HepG2 (cell line): Measurements from ENCODE around the gene SERPINB10. TPM values are rescaled to one million over a fixed set of nuclear protein-coding genes. Genes with fewer than 3 reads are reported as not detected.

Source experiments
- ATAC-seq: fragments of 200-7000 bp; cut with Tn5 transposase; 3 replicates; pipeline ENCODE4 v1.9.1; 2020; ENCODE audit warnings: mild to moderate bottlenecking, moderate library complexity
- BruUV-seq: library from RNA; stranded (reverse); fragments of 400-500 nt; replicated peaks from 2 replicates; lab custom pipeline; 2021; lab: Mats Ljungman, UMichigan
- CTCF ChIA-PET: fragments of 300-600 bp; formaldehyde crosslinking; extraction: SDS; loops from one replicate; lab custom pipeline; 2021; ENCODE audit warnings: low total read pairs, inconsistent platforms, low intra/inter-chr PET ratio; lab: Yijun Ruan, JAX
- POLR2A ChIA-PET: fragments of 350-600 bp; sonication (Branson Sonifier 250); formaldehyde crosslinking; loops from one replicate; lab custom pipeline; 2020; ENCODE audit warnings: antibody characterized with exemption, inconsistent platforms; lab: Yijun Ruan, JAX
- DNase-seq: peaks from one replicate; pipeline ENCODE4 v3.0.0-alpha.2; 2015; ENCODE audit warnings: low spot score
- FAIRE-seq: peaks from 3 replicates; lab custom pipeline; 2011; peaks lifted over from hg19 to GRCh38; lab: Jason Lieb, UNC
- H2AFZ ChIP-seq: one replicate; pipeline ENCODE4 v1.6.1; 2011; ENCODE audit warnings: low read length, inconsistent platforms
- H3K27ac ChIP-seq: fragments of 300-600 bp; 3 replicates; pipeline ENCODE4 v1.8.0; 2011; ENCODE audit warnings: mixed run types, mild to moderate bottlenecking, mixed read lengths, low read length, inconsistent platforms; ENCODE audit not compliant: insufficient read depth; ENCODE audit errors: extremely low read length
- H3K27me3 ChIP-seq, 2 experiments: fragments of 200-600 bp in 1 of 2; 2 replicates in 1 of 2; 3 replicates in 1 of 2; pipeline versions ENCODE4 v1.6.0 to v1.8.0; 2011; ENCODE audit warnings: low read length in 2 of 2, mild to moderate bottlenecking in 2 of 2, moderate library complexity in 2 of 2, inconsistent platforms in 1 of 2; ENCODE audit not compliant: insufficient read depth in 2 of 2, control insufficient read depth in 1 of 2
- H3K36me3 ChIP-seq, 2 experiments: fragments of 200-600 bp in 1 of 2; replicated peaks in 1 of 2; 2 replicates in 1 of 2; 3 replicates in 1 of 2; pipeline versions ENCODE4 v1.5.1 to v1.8.0; 2011; ENCODE audit warnings: low read length in 2 of 2, inconsistent platforms in 1 of 2; ENCODE audit not compliant: insufficient read depth in 2 of 2, control insufficient read depth in 1 of 2
- H3K4me1 ChIP-seq: 2 replicates; pipeline ENCODE4 v1.5.1; 2012; ENCODE audit warnings: low read length, inconsistent platforms; ENCODE audit not compliant: insufficient read depth
- H3K4me2 ChIP-seq: 2 replicates; pipeline ENCODE4 v1.6.0; 2011; ENCODE audit warnings: low read depth, low read length, inconsistent platforms
- H3K4me3 ChIP-seq, 3 experiments: fragments of 200-600 bp in 1 of 3; sonication (generic), shearing (Covaris generic) in 1 of 3; replicated peaks in 1 of 3; 2 replicates each; pipeline ENCODE4 v1.5.1; 2011 to 2016; ENCODE audit warnings: low read length in 3 of 3, inconsistent platforms in 2 of 3, low read depth in 2 of 3, mild to moderate bottlenecking in 2 of 3, control low read depth in 1 of 3, mixed read lengths in 1 of 3; ENCODE audit not compliant: insufficient read depth in 1 of 3
- H3K79me2 ChIP-seq: one replicate; pipeline ENCODE4 v1.6.1; 2011; ENCODE audit warnings: low read length, inconsistent platforms; ENCODE audit not compliant: insufficient read depth
- H3K9ac ChIP-seq: 2 replicates; pipeline ENCODE4 v1.6.0; 2011; ENCODE audit warnings: mild to moderate bottlenecking, low read depth, low read length, inconsistent platforms; ENCODE audit not compliant: insufficient read depth
- H3K9me3 ChIP-seq: 2 replicates; pipeline ENCODE4 v1.5.1; 2012; ENCODE audit warnings: mild to moderate bottlenecking, low read length
- H4K20me1 ChIP-seq: 2 replicates; pipeline ENCODE4 v1.6.0; 2011; ENCODE audit warnings: inconsistent platforms, mild to moderate bottlenecking, low read length, moderate library complexity; ENCODE audit not compliant: insufficient read depth
- NFIC ChIP-seq: IDR thresholded peaks from 2 replicates; pipeline ENCODE4 v1.6.1; 2012; ENCODE audit warnings: mild to moderate bottlenecking, low read length, inconsistent platforms
- PREB ChIP-seq: sonication (generic); formaldehyde crosslinking; IDR thresholded peaks from 2 replicates; pipeline ENCODE4 v1.4.0; 2020; ENCODE audit warnings: missing genetic modification reagents
- ZNF549 ChIP-seq: sonication (generic); formaldehyde crosslinking; IDR thresholded peaks from 2 replicates; pipeline ENCODE4 v1.5.0; 2020; ENCODE audit warnings: missing genetic modification reagents
- ZNF644 ChIP-seq: IDR thresholded peaks from 2 replicates; pipeline ENCODE4 v1.6.1; 2016; ENCODE audit warnings: low read depth
- WGBS: methylation state at CpG from one replicate; pipeline ENCODE4 v1.1.6; 2017; ENCODE audit warnings: low lambda C conversion rate; 5-methylcytosine and 5-hydroxymethylcytosine counted together
- in situ Hi-C: cut with HindIII; loops from 2 replicates; pipeline ENCODE4 v1.10.0; 2017; ENCODE audit warnings: low pct_unique_long_range_greater_than_20kb; ENCODE audit not compliant: extremely low pct_ligation_motif_present
- intact Hi-C: fragments of 100-400 bp; cut with micrococcal nuclease; formaldehyde crosslinking; loops from one replicate; pipeline ENCODE4 v1.10.0; 2022; ENCODE audit not compliant: unreplicated experiment
- polyA plus RNA-seq, 8 experiments: library from polyadenylated mRNA; depleted of rRNA in 3 of 8; stranded (reverse) in 7 of 8; unstranded in 1 of 8; fragments of >200 nt; fragmentation: Illumina TruSeq in 4 of 8; extraction: Trizol in 4 of 8; gene quantifications; 2 replicates each; pipeline versions ENCODE4 v1.2.1 to v1.2.3, GENCODE V29; 2011 to 2016; ENCODE audit warnings: low read depth in 4 of 8, missing spikeins in 1 of 8, mixed read lengths in 1 of 8; ENCODE audit not compliant: insufficient read depth in 1 of 8
- total RNA-seq, 5 experiments: library from RNA; depleted of rRNA; stranded (reverse); fragments of >200 nt; fragmentation: Illumina TruSeq; extraction: Trizol; gene quantifications; 2 replicates each; pipeline ENCODE4 v1.2.3, GENCODE V29; 2016; ENCODE audit warnings: low read depth in 1 of 5
- TF ChIP-seq, protein P1 (sequence below): sonication (generic); formaldehyde crosslinking; IDR thresholded peaks from 2 replicates; pipeline ENCODE4 v1.5.1; 2020; ENCODE audit warnings: missing genetic modification reagents, mild to moderate bottlenecking, borderline replicate concordance
- TF ChIP-seq, protein P2 (sequence below): IDR thresholded peaks from 2 replicates; pipeline ENCODE4 v1.6.1; 2018; ENCODE audit warnings: missing genetic modification reagents
- TF ChIP-seq, protein P3 (sequence below): fragments of 450-650 bp; IDR thresholded peaks from 2 replicates; pipeline ENCODE4 v1.6.1; 2017
- TF ChIP-seq, protein P4 (sequence below), 2 experiments: fragments of 450-650 bp in 1 of 2; sonication (generic) in 1 of 2; formaldehyde crosslinking; IDR thresholded peaks; 2 replicates each; pipeline versions ENCODE4 v1.5.0 to v1.8.0; 2020 to 2022; ENCODE audit warnings: mild to moderate bottlenecking in 1 of 2, missing genetic modification reagents in 1 of 2

SERPINB10 gene
- total and polyA plus RNA-seq, 2 of the 13 experiments (the other 11 are each of a cell fraction or from before 2014, with no cell fraction given) = not detected

- TF ChIP-seq, protein P1, sequence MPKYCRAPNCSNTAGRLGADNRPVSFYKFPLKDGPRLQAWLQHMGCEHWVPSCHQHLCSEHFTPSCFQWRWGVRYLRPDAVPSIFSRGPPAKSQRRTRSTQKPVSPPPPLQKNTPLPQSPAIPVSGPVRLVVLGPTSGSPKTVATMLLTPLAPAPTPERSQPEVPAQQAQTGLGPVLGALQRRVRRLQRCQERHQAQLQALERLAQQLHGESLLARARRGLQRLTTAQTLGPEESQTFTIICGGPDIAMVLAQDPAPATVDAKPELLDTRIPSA = no peak
Observed at GRCh38 chr18:63936156-63936931, 28.6 kb downstream of the SERPINB10 start (continued).

DNA sequence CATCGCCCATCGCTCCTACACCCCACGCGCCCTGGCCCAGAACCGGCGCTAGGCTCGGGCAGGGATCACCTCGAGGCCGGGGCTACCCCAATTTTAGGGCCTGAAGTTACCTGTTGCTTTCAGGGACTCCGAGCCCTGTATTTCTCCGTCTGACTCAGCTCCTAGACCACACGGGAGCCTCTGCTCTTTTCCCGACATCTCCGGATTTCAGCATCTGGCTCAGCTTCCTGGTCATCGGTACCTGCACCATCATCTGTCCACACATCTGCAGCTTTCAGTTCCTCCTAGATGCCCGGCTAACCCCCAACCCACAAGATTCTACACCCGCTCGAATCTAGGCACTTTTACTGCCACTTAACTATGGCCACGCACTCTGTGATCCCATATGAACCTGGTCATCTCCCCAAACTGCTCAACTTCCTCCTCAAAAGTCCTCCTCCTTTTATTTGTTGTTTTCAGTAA lies 29.2 kb downstream of the SERPINB10 start:
- no peaks in the 10 kb centered on the region for H4K20me1 ChIP-seq
- 48% methylated on average over 17 of the region's 19 CpGs for WGBS
- H3K27ac ChIP-seq = no peak overlapping the region
- FAIRE-seq (no peak), ATAC-seq (no peak), DNase-seq (no peak)
- ChIA-PET CTCF (interaction anchor here (1.1 to 1.6 kb wide), 3 partner anchors 46 to 418 kb away, joined by 3 to 20 read pairs (median 8); no protein-coding TSS in a partner anchor), POLR2A (no interaction called here)
- no peak overlapping the region for H3K4me2 ChIP-seq
- H2AFZ ChIP-seq = no peak overlapping the region
- no TSS peak for BruUV-seq
- intact Hi-C loops = loop anchor here (1.0 kb wide), 2 partner anchors 46 to 419 kb away; no protein-coding TSS in a partner anchor
- H3K27me3 ChIP-seq = 0 out of 5 replicates have a peak, but pooled peaks cover 0 to 9% of the 10 kb centered on the region in 2 experiments
- in situ Hi-C loops = no loop called here
- H3K36me3 ChIP-seq = no peaks in the 10 kb centered on the region
- H3K4me1 ChIP-seq = no peaks in the 10 kb centered on the region
- H3K4me3 ChIP-seq = no peak overlapping the region
- no peak overlapping the region for H3K9ac ChIP-seq
- TF ChIP-seq PREB (CRISPR knock-in tag) (no peak), ZNF644 (CRISPR knock-in tag) (no peak), NFIC (no peak), ZNF549 (CRISPR knock-in tag) (no peak)
- TF ChIP-seq, protein P2, sequence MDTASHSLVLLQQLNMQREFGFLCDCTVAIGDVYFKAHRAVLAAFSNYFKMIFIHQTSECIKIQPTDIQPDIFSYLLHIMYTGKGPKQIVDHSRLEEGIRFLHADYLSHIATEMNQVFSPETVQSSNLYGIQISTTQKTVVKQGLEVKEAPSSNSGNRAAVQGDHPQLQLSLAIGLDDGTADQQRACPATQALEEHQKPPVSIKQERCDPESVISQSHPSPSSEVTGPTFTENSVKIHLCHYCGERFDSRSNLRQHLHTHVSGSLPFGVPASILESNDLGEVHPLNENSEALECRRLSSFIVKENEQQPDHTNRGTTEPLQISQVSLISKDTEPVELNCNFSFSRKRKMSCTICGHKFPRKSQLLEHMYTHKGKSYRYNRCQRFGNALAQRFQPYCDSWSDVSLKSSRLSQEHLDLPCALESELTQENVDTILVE (CRISPR knock-in tag) = no peak
- TF ChIP-seq, protein P3, sequence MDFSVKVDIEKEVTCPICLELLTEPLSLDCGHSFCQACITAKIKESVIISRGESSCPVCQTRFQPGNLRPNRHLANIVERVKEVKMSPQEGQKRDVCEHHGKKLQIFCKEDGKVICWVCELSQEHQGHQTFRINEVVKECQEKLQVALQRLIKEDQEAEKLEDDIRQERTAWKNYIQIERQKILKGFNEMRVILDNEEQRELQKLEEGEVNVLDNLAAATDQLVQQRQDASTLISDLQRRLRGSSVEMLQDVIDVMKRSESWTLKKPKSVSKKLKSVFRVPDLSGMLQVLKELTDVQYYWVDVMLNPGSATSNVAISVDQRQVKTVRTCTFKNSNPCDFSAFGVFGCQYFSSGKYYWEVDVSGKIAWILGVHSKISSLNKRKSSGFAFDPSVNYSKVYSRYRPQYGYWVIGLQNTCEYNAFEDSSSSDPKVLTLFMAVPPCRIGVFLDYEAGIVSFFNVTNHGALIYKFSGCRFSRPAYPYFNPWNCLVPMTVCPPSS = no peak
- TF ChIP-seq, protein P4, sequence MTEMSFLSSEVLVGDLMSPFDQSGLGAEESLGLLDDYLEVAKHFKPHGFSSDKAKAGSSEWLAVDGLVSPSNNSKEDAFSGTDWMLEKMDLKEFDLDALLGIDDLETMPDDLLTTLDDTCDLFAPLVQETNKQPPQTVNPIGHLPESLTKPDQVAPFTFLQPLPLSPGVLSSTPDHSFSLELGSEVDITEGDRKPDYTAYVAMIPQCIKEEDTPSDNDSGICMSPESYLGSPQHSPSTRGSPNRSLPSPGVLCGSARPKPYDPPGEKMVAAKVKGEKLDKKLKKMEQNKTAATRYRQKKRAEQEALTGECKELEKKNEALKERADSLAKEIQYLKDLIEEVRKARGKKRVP (CRISPR knock-in tag; IDR thresholded peaks at IDR 0.05) = no peak
- H3K9me3 ChIP-seq = no peaks in the 10 kb centered on the region
- H3K79me2 ChIP-seq = no peaks in the 10 kb centered on the region
